Measurements from ENCODE around the gene CACYBP.

CACYBP gene

GRCh38 chr1:174999936-175000696, at the start of gene CACYBP:
TSS of gene CACYBP (plus strand) at chr1:174999947. CDS start at chr1:175000181, 234 bp downstream.
- DNase-seq: peak in 1 of 2 donors; percentile 32

GRCh38 chr1:174953285-174954072, 46.3 kb upstream of the CACYBP start:
- no peak for DNase-seq

GRCh38 chr1:174954073-174954460, 45.7 kb upstream of the CACYBP start:
- DNase-seq: no peak

- DNase-seq: no peak
These were observed 44.8 kb upstream of the CACYBP start for GRCh38 chr1:174954671-174955669.

- DNase-seq: no peak
These were observed 43.7 kb upstream of the CACYBP start for GRCh38 chr1:174956086-174956485.

- DNase-seq: no peak
These were observed 42.8 kb upstream of the CACYBP start for GRCh38 chr1:174956976-174957375.

- DNase-seq: no peak
These were observed 41.9 kb upstream of the CACYBP start for GRCh38 chr1:174957829-174958228.

- no peak for DNase-seq
These were observed 41.4 kb upstream of the CACYBP start for GRCh38 chr1:174958396-174958795.

- DNase-seq: no peak
These were observed 39.4 kb upstream of the CACYBP start for GRCh38 chr1:174960362-174960761.

- DNase-seq: no peak
These were observed 36.1 kb upstream of the CACYBP start for GRCh38 chr1:174963529-174964125.

- peak; percentile 10 to 23 for DNase-seq
These were observed 35.3 kb upstream of the CACYBP start for GRCh38 chr1:174964261-174964971.

GRCh38 chr1:174964972-174965361, 34.8 kb upstream of the CACYBP start:
- DNase-seq: no peak

- peak; percentile 10 to 17 for DNase-seq
These were observed 34.3 kb upstream of the CACYBP start for GRCh38 chr1:174965362-174966007.

- DNase-seq: no peak
These were observed 33.7 kb upstream of the CACYBP start for GRCh38 chr1:174966008-174966572.

- no peak for DNase-seq
These were observed 31.7 kb upstream of the CACYBP start for GRCh38 chr1:174967845-174968705.

- DNase-seq: peak; percentile 4 to 17
These were observed 30.9 kb upstream of the CACYBP start for GRCh38 chr1:174968750-174969244.

GRCh38 chr1:174969977-174970376, 29.8 kb upstream of the CACYBP start:
- DNase-seq: no peak

GRCh38 chr1:174971466-174971865, 28.3 kb upstream of the CACYBP start:
- DNase-seq: no peak

GRCh38 chr1:174971902-174972301, 27.8 kb upstream of the CACYBP start:
- no peak for DNase-seq

- DNase-seq: no peak
These were observed 25.0 kb upstream of the CACYBP start for GRCh38 chr1:174974711-174975119.
